ENCODE results near the gene DNAH5. TPM values are rescaled to one million over a fixed set of nuclear protein-coding genes. Genes with fewer than 3 reads are reported as not detected.

DNAH5 gene
- total and polyA plus RNA-seq, 7 donors = under 0.01 to 0.36 (median 0.07) TPM

DNA sequence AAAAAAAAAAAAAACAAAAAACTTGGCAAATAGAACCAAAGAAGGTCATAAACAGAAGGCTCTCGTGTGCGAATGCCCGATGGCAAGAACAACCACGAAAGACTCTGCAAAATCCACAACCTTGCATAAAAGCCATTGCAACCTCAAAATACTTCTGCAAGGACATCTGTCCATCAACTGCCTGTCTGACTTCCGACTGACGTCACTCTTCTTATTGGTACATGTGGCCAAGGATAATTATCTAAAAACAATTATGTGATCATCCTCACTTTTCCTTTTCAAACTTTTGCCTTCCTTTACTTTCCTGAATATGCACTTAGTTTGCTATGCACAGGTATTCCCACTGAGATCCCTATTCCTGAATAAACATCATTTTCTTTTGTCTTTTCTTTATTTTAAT, 29.2 kb upstream of the DNAH5 start:
- DNase-seq = no peak
- intact Hi-C loops (cut with DNase I) = no loop called here
- H3K27ac ChIP-seq = no peak overlapping the region
- WGBS, 3 donors = 77 to 90% (median 84%) methylated on average over 6 of the region's 6 CpGs
- H3K4me1 ChIP-seq = peaks cover 5% of the 10 kb centered on the region
- peaks cover 0 to 5% (median 0%) of the 10 kb centered on the region in 3 donors for H3K27me3 ChIP-seq (ENCODE audit: insufficient read depth in 3 of 3, low read length in 2 of 3)
- TF ChIP-seq, protein P1, sequence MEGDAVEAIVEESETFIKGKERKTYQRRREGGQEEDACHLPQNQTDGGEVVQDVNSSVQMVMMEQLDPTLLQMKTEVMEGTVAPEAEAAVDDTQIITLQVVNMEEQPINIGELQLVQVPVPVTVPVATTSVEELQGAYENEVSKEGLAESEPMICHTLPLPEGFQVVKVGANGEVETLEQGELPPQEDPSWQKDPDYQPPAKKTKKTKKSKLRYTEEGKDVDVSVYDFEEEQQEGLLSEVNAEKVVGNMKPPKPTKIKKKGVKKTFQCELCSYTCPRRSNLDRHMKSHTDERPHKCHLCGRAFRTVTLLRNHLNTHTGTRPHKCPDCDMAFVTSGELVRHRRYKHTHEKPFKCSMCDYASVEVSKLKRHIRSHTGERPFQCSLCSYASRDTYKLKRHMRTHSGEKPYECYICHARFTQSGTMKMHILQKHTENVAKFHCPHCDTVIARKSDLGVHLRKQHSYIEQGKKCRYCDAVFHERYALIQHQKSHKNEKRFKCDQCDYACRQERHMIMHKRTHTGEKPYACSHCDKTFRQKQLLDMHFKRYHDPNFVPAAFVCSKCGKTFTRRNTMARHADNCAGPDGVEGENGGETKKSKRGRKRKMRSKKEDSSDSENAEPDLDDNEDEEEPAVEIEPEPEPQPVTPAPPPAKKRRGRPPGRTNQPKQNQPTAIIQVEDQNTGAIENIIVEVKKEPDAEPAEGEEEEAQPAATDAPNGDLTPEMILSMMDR (IDR thresholded peaks at IDR 0.05) = no peak
- H3K9me3 ChIP-seq = no peaks in the 10 kb centered on the region
- no peak for ATAC-seq
- no peak overlapping the region for H3K4me3 ChIP-seq
- H3K36me3 ChIP-seq (ENCODE audit: insufficient read depth in 1 of 2, low read depth in 1 of 2) = no peaks in the 10 kb centered on the region

DNA sequence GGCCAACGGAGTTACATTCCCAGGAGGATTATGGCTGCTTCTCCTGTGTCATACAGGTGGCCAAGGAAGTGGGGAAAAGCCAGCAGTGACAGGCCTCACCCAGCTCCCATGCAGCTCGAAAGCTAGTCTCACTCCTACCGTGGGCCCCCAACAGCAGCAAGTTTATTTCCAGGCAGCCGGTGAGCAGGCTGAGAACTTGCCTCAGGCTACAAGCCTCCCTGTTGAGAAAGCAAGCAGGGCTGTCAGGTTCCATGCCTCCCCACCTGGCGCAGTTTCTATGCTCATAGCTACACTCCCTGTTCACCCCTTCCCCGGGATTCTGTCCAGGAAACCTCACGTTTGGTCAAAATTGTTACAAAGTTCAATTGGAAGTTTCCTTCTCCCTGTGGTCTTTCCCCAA, 27.5 kb upstream of the DNAH5 start:
- H3K36me3 ChIP-seq (ENCODE audit: insufficient read depth in 1 of 2, low read depth in 1 of 2) = no peaks in the 10 kb centered on the region
- peaks cover 0 to 5% (median 0%) of the 10 kb centered on the region in 3 donors for H3K27me3 ChIP-seq (ENCODE audit: insufficient read depth in 3 of 3, low read length in 2 of 3)
- TF ChIP-seq, protein P1 (IDR thresholded peaks at IDR 0.05) = no peak
- DNase-seq (no peak), ATAC-seq (no peak)
- H3K27ac ChIP-seq = no peak overlapping the region
- peaks cover 5% of the 10 kb centered on the region for H3K4me1 ChIP-seq
- H3K9me3 ChIP-seq = peaks cover 3% of the 10 kb centered on the region
- 67 to 78% (median 75%) methylated on average over 7 of the region's 7 CpGs for WGBS, 3 donors
- intact Hi-C loops (cut with DNase I) = no loop called here
- H3K4me3 ChIP-seq = no peak overlapping the region

DNA sequence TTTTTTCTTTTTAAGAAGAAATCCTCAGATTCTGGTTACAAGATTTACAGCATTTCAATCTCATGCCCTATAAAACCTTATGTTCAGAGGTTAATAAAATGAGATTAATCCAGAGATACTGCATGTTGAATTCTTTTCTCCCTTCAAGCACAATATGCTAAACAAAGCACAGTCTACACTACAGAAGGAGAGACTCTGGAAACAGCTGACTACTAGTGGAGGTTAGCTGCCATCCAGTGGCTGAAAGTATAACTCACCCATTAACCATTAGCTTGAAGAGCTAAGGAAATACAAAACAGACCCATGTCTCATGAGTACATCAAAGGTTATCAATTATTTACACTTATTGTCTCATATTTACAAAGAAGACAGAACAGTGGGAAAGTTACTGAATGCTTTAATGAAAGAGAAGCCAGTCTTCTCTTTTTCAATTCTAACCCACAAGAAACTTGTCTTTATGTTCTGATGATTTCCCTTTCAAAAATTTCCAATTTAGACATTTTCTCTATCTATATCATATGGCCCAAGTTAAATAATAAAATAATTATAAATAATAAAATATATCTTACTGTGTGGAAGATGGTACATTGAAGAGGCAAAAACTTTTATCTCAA, 12.7 kb upstream of the DNAH5 start:
- intact Hi-C loops (cut with DNase I) = no loop called here
- DNase-seq = no peak
- H3K4me1 ChIP-seq = no peaks in the 10 kb centered on the region

DNA sequence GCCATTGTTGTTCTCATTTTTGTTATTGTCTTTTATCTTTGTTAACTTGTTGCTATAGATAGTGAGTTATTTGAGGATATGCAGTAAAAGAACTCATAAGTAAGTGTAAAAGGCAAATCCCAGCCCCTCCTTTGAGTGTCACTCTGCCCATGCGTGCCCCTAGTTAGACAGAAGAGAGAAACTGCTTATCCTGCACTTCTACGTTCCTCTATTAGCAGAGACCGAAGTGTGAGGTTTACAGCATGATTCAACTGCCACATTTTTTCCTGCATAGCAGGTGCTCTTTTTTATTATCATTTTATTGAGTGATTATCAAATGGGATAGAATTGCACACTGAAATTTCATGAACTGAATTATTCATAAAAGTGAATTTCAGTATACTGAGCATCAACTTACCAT, 12.0 kb upstream of the DNAH5 start:
- Histone ChIP-seq H3K4me3 (no peak overlapping the region), H3K27me3 (ENCODE audit: insufficient read depth in 3 of 3, low read length in 2 of 3) (peaks cover 0 to 2% (median 0%) of the 10 kb centered on the region in 3 donors), H3K36me3 (ENCODE audit: insufficient read depth in 1 of 2, low read depth in 1 of 2) (no peaks in the 10 kb centered on the region), H3K9me3 (no peaks in the 10 kb centered on the region), H3K27ac (no peak overlapping the region), H3K4me1 (no peaks in the 10 kb centered on the region)
- WGBS, 3 donors = 71 to 80% (median 75%) methylated on average over 3 of the region's 3 CpGs
- intact Hi-C loops (cut with DNase I) = no loop called here
- DNase-seq (no peak), ATAC-seq (no peak)
- TF ChIP-seq, protein P1 (IDR thresholded peaks at IDR 0.05) = no peak

More for the DNA sequence above, 12.7 kb upstream of the DNAH5 start:
- Histone ChIP-seq H3K27ac (no peak overlapping the region), H3K36me3 (ENCODE audit: insufficient read depth in 1 of 2, low read depth in 1 of 2) (no peaks in the 10 kb centered on the region), H3K9me3 (no peaks in the 10 kb centered on the region), H3K4me3 (no peak overlapping the region), H3K27me3 (ENCODE audit: insufficient read depth in 3 of 3, low read length in 2 of 3) (no peaks in the 10 kb centered on the region)
- TF ChIP-seq, protein P1 (IDR thresholded peaks at IDR 0.05) = peak; percentile 54
- ATAC-seq = peak in 3 of 4 donors; percentile 48 to 73 (median 59)

DNA sequence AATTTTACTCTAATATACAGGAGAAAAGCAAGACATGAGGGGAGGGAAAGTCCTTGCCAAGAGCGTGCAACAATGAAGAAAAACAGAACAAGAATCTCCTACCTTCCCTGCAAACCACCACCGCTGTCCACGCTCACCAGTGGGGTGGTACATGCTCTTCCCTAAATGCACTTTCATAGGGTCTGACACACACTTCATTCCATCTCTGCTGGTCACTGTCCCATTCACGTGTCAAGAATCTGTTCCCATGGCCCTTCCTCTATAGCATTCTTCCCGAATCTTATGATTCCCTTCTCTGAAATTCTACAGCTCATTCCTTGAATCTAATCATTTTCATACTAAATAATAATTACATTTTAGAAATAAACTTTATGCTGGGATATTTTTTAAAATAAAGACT, 11.4 kb upstream of the DNAH5 start:
- DNase-seq (no peak), ATAC-seq (no peak)
- no peaks in the 10 kb centered on the region for H3K9me3 ChIP-seq
- no peak overlapping the region for H3K4me3 ChIP-seq
- intact Hi-C loops (cut with DNase I) = no loop called here
- H3K27ac ChIP-seq = no peak overlapping the region
- TF ChIP-seq, protein P1 (IDR thresholded peaks at IDR 0.05) = no peak
- H3K4me1 ChIP-seq = no peaks in the 10 kb centered on the region
- H3K36me3 ChIP-seq (ENCODE audit: insufficient read depth in 1 of 2, low read depth in 1 of 2) = no peaks in the 10 kb centered on the region
- peaks cover 0 to 2% (median 0%) of the 10 kb centered on the region in 3 donors for H3K27me3 ChIP-seq (ENCODE audit: insufficient read depth in 3 of 3, low read length in 2 of 3)
- WGBS, 3 donors = 80 to 85% (median 84%) methylated on average over 5 of the region's 5 CpGs
